Peyer's patch (tissue), 4 donors: ENCODE results near the gene POMT2. TPM values are rescaled to one million over a fixed set of nuclear protein-coding genes. Genes with fewer than 3 reads are reported as not detected.

Experiments
- DNase-seq, 3 donors: peaks; one replicate each; pipeline ENCODE4 v3.0.0-alpha.2; 2017 to 2019
- H3K27ac ChIP-seq, 4 donors: fragments of 200-600 bp; sonication (generic); one replicate each; pipeline ENCODE4 v1.5.1; 2016 to 2019
- H3K27me3 ChIP-seq, 2 donors: fragments of 200-600 bp; sonication (generic); one replicate each; pipeline ENCODE4 v1.5.1; 2019
- H3K36me3 ChIP-seq, 3 donors: fragments of 200-600 bp; sonication (generic); one replicate each; pipeline ENCODE4 v1.5.1; 2016 to 2019
- H3K4me1 ChIP-seq, 4 donors: fragments of 200-600 bp; sonication (generic); one replicate each; pipeline ENCODE4 v1.5.1; 2016 to 2019
- H3K4me3 ChIP-seq, 4 donors: fragments of 200-600 bp; sonication (generic); 1 replicate in 3 of 4; 2 replicates in 1 of 4; pipeline ENCODE4 v1.5.1; 2016 to 2019; ENCODE audit warnings: mild to moderate bottlenecking in 1 of 4
- H3K9me3 ChIP-seq, 4 donors: fragments of 200-600 bp; sonication (generic); one replicate each; pipeline ENCODE4 v1.5.1; 2016 to 2019; ENCODE audit warnings: mild to moderate bottlenecking in 1 of 4
- POLR2A ChIP-seq, 2 donors: fragments of 450-650 bp; IDR thresholded peaks; one replicate each; pipeline ENCODE4 v1.5.1; 2017; ENCODE audit warnings: antibody characterized with exemption in 2 of 2, mild to moderate bottlenecking in 2 of 2, moderate library complexity in 2 of 2
- total RNA-seq, 4 donors: library from RNA; depleted of rRNA; stranded (reverse); fragments of >200 nt; gene quantifications; one replicate each; pipeline ENCODE4 v1.1.0, GENCODE V29; 2016
- TF ChIP-seq, protein P1 (sequence below), 6 experiments: fragments of 450-650 bp in 4 of 6; fragments of 200-600 bp in 2 of 6; sonication (generic) in 1 of 6; IDR thresholded peaks; one replicate each; pipeline ENCODE4 v1.5.1; 2017 to 2019; ENCODE audit warnings: antibody characterized with exemption in 6 of 6, mild to moderate bottlenecking in 3 of 6, moderate library complexity in 1 of 6

POMT2 gene
- total RNA-seq, 4 donors from 2014 or later = 19.0 to 43.0 (median 31.6) TPM

- Histone ChIP-seq H3K36me3 (no peaks in the 10 kb centered on the region), H3K4me1 (no peaks in the 10 kb centered on the region), H3K27me3 (no peaks in the 10 kb centered on the region), H3K27ac (no peak overlapping the region), H3K9me3 (no peaks in the 10 kb centered on the region), H3K4me3 (no peak overlapping the region)
- TF ChIP-seq, protein P1, sequence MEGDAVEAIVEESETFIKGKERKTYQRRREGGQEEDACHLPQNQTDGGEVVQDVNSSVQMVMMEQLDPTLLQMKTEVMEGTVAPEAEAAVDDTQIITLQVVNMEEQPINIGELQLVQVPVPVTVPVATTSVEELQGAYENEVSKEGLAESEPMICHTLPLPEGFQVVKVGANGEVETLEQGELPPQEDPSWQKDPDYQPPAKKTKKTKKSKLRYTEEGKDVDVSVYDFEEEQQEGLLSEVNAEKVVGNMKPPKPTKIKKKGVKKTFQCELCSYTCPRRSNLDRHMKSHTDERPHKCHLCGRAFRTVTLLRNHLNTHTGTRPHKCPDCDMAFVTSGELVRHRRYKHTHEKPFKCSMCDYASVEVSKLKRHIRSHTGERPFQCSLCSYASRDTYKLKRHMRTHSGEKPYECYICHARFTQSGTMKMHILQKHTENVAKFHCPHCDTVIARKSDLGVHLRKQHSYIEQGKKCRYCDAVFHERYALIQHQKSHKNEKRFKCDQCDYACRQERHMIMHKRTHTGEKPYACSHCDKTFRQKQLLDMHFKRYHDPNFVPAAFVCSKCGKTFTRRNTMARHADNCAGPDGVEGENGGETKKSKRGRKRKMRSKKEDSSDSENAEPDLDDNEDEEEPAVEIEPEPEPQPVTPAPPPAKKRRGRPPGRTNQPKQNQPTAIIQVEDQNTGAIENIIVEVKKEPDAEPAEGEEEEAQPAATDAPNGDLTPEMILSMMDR (IDR thresholded peaks at IDR 0.05) = no peak
- TF ChIP-seq POLR2A (IDR thresholded peaks at IDR 0.05) = no peak
- no peak for DNase-seq
Measured at GRCh38 chr14:77251870-77252269, 68.8 kb downstream of the POMT2 start.

DNA sequence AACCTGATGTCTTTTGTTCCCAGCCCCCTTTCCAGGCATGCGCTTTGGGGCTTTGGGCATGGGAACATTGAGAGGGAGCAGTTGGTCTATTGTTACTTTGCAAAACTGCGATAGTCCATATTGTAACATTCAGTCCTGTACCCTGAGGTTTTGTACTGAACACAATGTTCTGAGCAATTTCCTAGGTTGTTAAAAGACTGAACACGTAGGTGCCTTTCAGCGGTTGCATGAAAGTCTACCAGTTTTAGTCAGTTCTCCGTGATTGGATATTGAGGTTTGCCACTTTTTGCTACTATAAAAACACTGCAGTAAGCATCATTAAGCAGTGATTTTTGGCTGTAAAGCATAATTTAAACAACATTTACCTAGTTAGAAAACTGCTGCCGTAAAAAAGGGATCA lies 69.8 kb downstream of the POMT2 start:
- Histone ChIP-seq H3K4me3 (no peak overlapping the region), H3K36me3 (no peaks in the 10 kb centered on the region), H3K4me1 (no peaks in the 10 kb centered on the region), H3K27me3 (no peaks in the 10 kb centered on the region), H3K9me3 (no peaks in the 10 kb centered on the region), H3K27ac (no peak overlapping the region)
- TF ChIP-seq, protein P1 (IDR thresholded peaks at IDR 0.05) = no peak
- TF ChIP-seq POLR2A (IDR thresholded peaks at IDR 0.05) = no peak
- DNase-seq = no peak

DNA sequence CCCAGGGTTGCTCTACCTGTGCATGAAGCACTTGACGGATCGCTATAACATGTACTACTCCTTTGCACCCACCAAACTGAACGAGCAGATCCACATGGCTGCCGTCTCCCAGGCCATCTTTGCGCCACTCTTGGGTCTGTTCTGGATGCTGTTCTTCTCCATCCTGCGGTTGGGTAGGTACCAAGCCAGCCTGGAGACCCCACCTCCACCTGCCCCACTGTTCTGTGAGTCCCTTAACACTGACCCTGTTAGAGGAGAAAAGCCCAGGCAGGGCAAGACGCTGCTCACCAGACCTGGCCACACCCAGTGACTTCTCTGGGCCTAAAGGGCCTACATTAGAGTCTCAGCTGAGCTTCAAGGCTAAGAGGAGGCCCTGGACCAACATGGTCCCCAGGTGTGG lies 71.4 kb downstream of the POMT2 start:
- no peak for DNase-seq
- H3K4me3 ChIP-seq = no peak overlapping the region
- no peaks in the 10 kb centered on the region for H3K9me3 ChIP-seq
- H3K27me3 ChIP-seq = no peaks in the 10 kb centered on the region
- H3K4me1 ChIP-seq = no peaks in the 10 kb centered on the region
- H3K27ac ChIP-seq = no peak overlapping the region
- no peak for TF ChIP-seq POLR2A (IDR thresholded peaks at IDR 0.05)
- TF ChIP-seq, protein P1 (IDR thresholded peaks at IDR 0.05) = no peak
- no peaks in the 10 kb centered on the region for H3K36me3 ChIP-seq

GRCh38 chr14:77248666-77249065 lies 72.0 kb downstream of the POMT2 start:
- Histone ChIP-seq H3K4me3 (no peak overlapping the region), H3K36me3 (no peaks in the 10 kb centered on the region), H3K27me3 (no peaks in the 10 kb centered on the region), H3K27ac (no peak overlapping the region), H3K9me3 (no peaks in the 10 kb centered on the region), H3K4me1 (no peaks in the 10 kb centered on the region)
- no peak for DNase-seq
- TF ChIP-seq, protein P1 (IDR thresholded peaks at IDR 0.05) = no peak
- no peak for TF ChIP-seq POLR2A (IDR thresholded peaks at IDR 0.05)

DNA sequence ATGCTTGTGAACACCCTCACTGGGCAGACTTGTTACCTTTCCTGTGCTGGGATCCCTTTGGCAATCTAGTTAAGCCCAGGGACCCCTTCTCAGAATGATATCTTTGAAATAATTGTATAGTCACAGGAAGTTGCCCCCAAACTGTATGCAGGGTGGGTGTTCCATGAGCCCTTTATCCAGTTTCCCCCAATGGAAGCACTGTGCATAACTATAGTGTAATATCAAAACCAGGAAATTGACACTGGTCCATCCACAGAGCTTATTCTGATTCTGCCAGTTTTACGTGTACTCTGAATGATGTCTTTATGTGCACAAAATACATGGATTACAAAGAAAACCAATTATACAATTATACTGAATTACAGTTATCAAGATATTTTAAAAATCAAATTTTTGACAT lies 73.9 kb downstream of the POMT2 start:
- Histone ChIP-seq H3K9me3 (no peaks in the 10 kb centered on the region), H3K4me1 (no peaks in the 10 kb centered on the region), H3K36me3 (no peaks in the 10 kb centered on the region), H3K27me3 (no peaks in the 10 kb centered on the region), H3K4me3 (no peak overlapping the region), H3K27ac (no peak overlapping the region)
- DNase-seq = no peak
- TF ChIP-seq POLR2A (IDR thresholded peaks at IDR 0.05) = no peak
- TF ChIP-seq, protein P1 (IDR thresholded peaks at IDR 0.05) = no peak

DNA sequence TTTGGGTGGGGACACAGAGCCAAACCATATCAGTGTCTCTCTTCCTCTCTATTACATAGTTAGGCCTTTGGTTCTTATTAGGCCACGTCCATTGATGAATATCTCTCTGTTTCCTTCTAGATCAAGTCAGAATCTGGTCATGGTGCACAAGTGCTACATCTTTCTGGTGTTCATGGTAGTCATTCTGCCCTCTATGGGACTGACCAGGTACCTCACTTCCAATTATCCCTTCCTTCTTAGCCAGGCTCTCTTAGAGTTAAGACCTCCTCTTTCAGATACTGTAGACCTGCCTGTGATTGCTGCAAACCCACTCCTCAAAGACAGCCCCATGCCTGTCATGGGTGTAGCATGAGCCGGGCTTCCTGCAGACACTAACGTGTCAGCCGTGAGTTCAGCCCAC lies 74.9 kb downstream of the POMT2 start:
- Histone ChIP-seq H3K27ac (no peak overlapping the region), H3K4me1 (no peaks in the 10 kb centered on the region), H3K4me3 (no peak overlapping the region), H3K36me3 (no peaks in the 10 kb centered on the region), H3K27me3 (no peaks in the 10 kb centered on the region), H3K9me3 (no peaks in the 10 kb centered on the region)
- TF ChIP-seq, protein P1 (IDR thresholded peaks at IDR 0.05) = peak in 1 of 6 experiments; percentile 2
- TF ChIP-seq POLR2A (IDR thresholded peaks at IDR 0.05) = no peak
- no peak for DNase-seq
